OCI-LY3 (cell line): ENCODE data around the gene HOXD8.

Source experiments
- CTCF ChIP-seq: fragments of 200-600, 300-600 bp; sonication (generic); IDR thresholded peaks from 2 replicates; pipeline ENCODE4 v1.5.1; 2014; ENCODE audit warnings: antibody characterized with exemption, low read length, low read depth
- EZH2phosphoT487 ChIP-seq: fragments of 200-600 bp; shearing (Covaris generic); IDR thresholded peaks from 2 replicates; pipeline ENCODE4 v1.6.1; 2018; ENCODE audit warnings: antibody characterized with exemption, mixed run types, low read depth

GRCh38 chr2:176169711-176170110, 40.2 kb downstream of the HOXD8 start:
- TF ChIP-seq CTCF, result no peak
- TF ChIP-seq EZH2phosphoT487, result no peak
